Endodermal cell (in vitro differentiated cells): ENCODE results near the gene OBSCN. TPM values are rescaled to one million over a fixed set of nuclear protein-coding genes. Genes with fewer than 3 reads are reported as not detected.

Experiments
- DNase-seq: peaks from one replicate; pipeline ENCODE4 v3.0.0-alpha.2; 2017
- H3K27ac ChIP-seq: 2 replicates; pipeline ENCODE4 v1.5.1; 2013; ENCODE audit warnings: mild to moderate bottlenecking, low read depth, low read length, moderate library complexity
- H3K27me3 ChIP-seq: 2 replicates; pipeline ENCODE4 v1.6.1; 2013; ENCODE audit warnings: mild to moderate bottlenecking, low read length, moderate library complexity; ENCODE audit not compliant: insufficient read depth, control insufficient read depth, poor library complexity, severe bottlenecking
- H3K36me3 ChIP-seq: 2 replicates; pipeline ENCODE4 v1.7.0; 2013; ENCODE audit warnings: mild to moderate bottlenecking, low read length, moderate library complexity; ENCODE audit not compliant: control insufficient read depth, insufficient read depth
- H3K4me1 ChIP-seq: one replicate; pipeline ENCODE4 v1.7.0; 2013; ENCODE audit warnings: low read length; ENCODE audit not compliant: control insufficient read depth, insufficient read depth
- H3K4me3 ChIP-seq: 2 replicates; pipeline ENCODE4 v1.5.1; 2013; ENCODE audit warnings: mild to moderate bottlenecking, low read length, moderate library complexity
- H3K9ac ChIP-seq: 2 replicates; pipeline ENCODE4 v1.6.1; 2013; ENCODE audit warnings: mild to moderate bottlenecking, low read length, moderate library complexity; ENCODE audit not compliant: poor library complexity, severe bottlenecking; ENCODE audit errors: extremely low read depth
- H3K9me3 ChIP-seq: 2 replicates; pipeline ENCODE4 v1.6.1; 2013; ENCODE audit warnings: mild to moderate bottlenecking, low read length, moderate library complexity; ENCODE audit not compliant: control insufficient read depth
- H3K27ac Mint-ChIP-seq: 2 replicates; pipeline ENCODE4 v1.8.0; 2020; ENCODE audit warnings: mixed read lengths
- H3K27me3 Mint-ChIP-seq: 2 replicates; pipeline ENCODE4 v1.8.0; 2021; ENCODE audit warnings: mild to moderate bottlenecking, mixed read lengths; ENCODE audit not compliant: insufficient read depth
- H3K36me3 Mint-ChIP-seq: 2 replicates; pipeline ENCODE4 v1.8.0; 2020; ENCODE audit warnings: low read depth, mixed read lengths
- H3K4me1 Mint-ChIP-seq: 2 replicates; pipeline ENCODE4 v1.8.0; 2020; ENCODE audit warnings: mixed read lengths
- H3K4me3 Mint-ChIP-seq: 2 replicates; pipeline ENCODE4 v1.8.0; 2020; ENCODE audit warnings: mild to moderate bottlenecking, moderate library complexity, mixed read lengths
- H3K9me3 Mint-ChIP-seq: 2 replicates; pipeline ENCODE4 v1.8.0; 2020; ENCODE audit warnings: mild to moderate bottlenecking, mixed read lengths
- CTCF ChIP-seq: fragments of 200-600 bp; sonication (generic); conservative IDR thresholded peaks from 2 replicates; pipeline ENCODE4 v1.5.0; 2021; ENCODE audit warnings: antibody characterized with exemption, mild to moderate bottlenecking
- WGBS, 2 experiments: methylation state at CpG; one replicate each; pipeline versions ENCODE4 v1.1.5 to v1.1.7; 2013; ENCODE audit warnings: missing lambda C conversion rate in 2 of 2, mixed read lengths in 1 of 2; ENCODE audit not compliant: insufficient coverage in 1 of 2, insufficient read length in 1 of 2; 5-methylcytosine and 5-hydroxymethylcytosine counted together
- total RNA-seq, 2 donors: library from RNA; stranded (reverse); fragmentation: NEBNext Ultra II Directional in 1 of 2; extraction: Animal tissue kit (Norgen Biotek cat#: 25700) in 1 of 2; gene quantifications; 2 replicates in 1 of 2; 3 replicates in 1 of 2; pipeline ENCODE4 v1.2.1, GENCODE V29; 2021

OBSCN gene
- total RNA-seq, 2 donors from 2014 or later = 53.7 to 68.9 TPM

- Mint-ChIP-seq H3K27ac (no peak overlapping the region), H3K9me3 (peaks cover 14% of the 10 kb centered on the region), H3K4me1 (no peaks in the 10 kb centered on the region), H3K4me3 (no peak overlapping the region), H3K27me3 (no peaks in the 10 kb centered on the region), H3K36me3 (peaks cover 42% of the 10 kb centered on the region)
- 94 to 96% methylated on average over 16 to 19 of the region's 19 CpGs for WGBS, 2 experiments
- H3K27me3 ChIP-seq = no peaks in the 10 kb centered on the region
- DNase-seq = no peak
- no peak for TF ChIP-seq CTCF
- no peaks in the 10 kb centered on the region for H3K9me3 ChIP-seq
- no peak overlapping the region for H3K9ac ChIP-seq
- no peak overlapping the region for H3K4me3 ChIP-seq
- H3K36me3 ChIP-seq = peaks cover 21% of the 10 kb centered on the region
- no peak overlapping the region for H3K27ac ChIP-seq
- H3K4me1 ChIP-seq = no peaks in the 10 kb centered on the region
These were observed 135.4 kb downstream of the OBSCN start for GRCh38 chr1:228343191-228343661.

DNA sequence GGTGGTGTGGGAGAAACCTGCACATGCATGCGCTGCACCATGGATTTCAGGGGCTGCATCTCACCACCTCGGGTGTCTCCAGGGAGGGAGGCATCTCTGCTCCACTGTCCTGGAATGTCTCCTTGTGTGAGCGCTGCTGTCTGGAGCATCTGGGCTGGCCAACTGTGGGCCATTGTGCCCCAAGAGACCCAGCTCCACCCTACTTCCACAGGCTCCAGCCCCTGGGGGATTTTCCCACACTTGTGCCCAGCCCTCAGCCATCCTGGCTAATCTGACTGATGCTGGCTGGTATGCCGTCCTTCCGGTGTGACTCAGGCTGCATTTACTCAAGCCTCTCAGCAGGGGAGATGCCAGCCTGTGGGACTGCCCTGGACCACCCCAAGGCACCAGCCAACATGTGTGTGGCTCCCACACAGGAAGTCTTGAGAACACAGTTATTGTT lies 136.8 kb downstream of the OBSCN start:
- H3K27me3 Mint-ChIP-seq = no peaks in the 10 kb centered on the region
- no peak overlapping the region for H3K27ac ChIP-seq
- WGBS, 2 experiments = 95 to 100% methylated on average over 3 to 5 of the region's 5 CpGs

DNA sequence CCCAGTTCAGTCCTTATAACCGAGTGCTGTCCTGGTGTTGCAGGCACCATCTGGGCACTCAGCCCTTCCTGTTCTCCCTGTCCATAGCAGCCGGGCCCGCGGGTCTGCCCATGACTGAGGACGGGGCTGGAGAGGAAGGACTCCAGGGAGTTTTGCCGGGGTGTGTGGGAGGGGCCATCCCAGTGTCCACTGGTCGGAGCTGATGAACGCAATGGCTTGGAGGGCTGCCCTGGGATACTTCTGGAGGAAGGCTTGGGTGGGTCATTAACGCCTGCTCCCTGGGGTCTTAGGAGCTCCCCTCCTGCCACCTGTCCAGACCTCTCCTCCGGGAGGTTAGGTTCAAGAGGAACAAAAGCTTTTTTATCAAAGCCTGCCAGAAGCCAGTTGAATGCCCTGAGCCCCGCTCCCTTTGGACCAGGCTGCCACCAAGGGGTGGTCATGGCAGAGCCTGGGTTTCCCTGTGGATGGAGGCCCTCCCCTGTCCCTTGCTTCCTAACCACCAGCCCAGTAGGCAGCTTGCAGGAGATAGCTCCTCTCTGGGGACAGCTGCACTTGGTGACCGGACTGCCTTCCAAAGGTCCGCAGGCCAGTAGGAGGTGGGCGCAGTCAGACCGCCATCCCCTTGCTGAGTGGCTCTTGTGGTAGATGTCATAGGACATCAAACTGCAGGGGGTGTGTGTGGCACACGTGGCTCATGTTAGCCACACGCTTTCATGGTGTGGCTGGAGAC lies 137.5 kb downstream of the OBSCN start:
- Mint-ChIP-seq H3K4me3 (no peak overlapping the region), H3K36me3 (peaks cover 34% of the 10 kb centered on the region), H3K27ac (no peak overlapping the region), H3K27me3 (no peaks in the 10 kb centered on the region), H3K4me1 (no peaks in the 10 kb centered on the region), H3K9me3 (peaks cover 14% of the 10 kb centered on the region)
- Histone ChIP-seq H3K9me3 (no peaks in the 10 kb centered on the region), H3K27ac (no peak overlapping the region), H3K36me3 (peaks cover 13% of the 10 kb centered on the region), H3K4me3 (no peak overlapping the region), H3K4me1 (no peaks in the 10 kb centered on the region), H3K27me3 (no peaks in the 10 kb centered on the region), H3K9ac (no peak overlapping the region)
- no peak for TF ChIP-seq CTCF
- 92 to 94% methylated on average over 13 to 17 of the region's 17 CpGs for WGBS, 2 experiments
- DNase-seq = no peak

More for the DNA sequence above, 136.8 kb downstream of the OBSCN start:
- no peak overlapping the region for H3K4me3 ChIP-seq
- H3K36me3 ChIP-seq = peaks cover 13% of the 10 kb centered on the region
- no peaks in the 10 kb centered on the region for H3K9me3 ChIP-seq
- peak; percentile 33 for DNase-seq
- Mint-ChIP-seq H3K9me3 (peaks cover 14% of the 10 kb centered on the region), H3K27ac (no peak overlapping the region), H3K36me3 (peaks cover 39% of the 10 kb centered on the region), H3K4me3 (no peak overlapping the region), H3K4me1 (no peaks in the 10 kb centered on the region)
- H3K4me1 ChIP-seq = no peaks in the 10 kb centered on the region
- no peak overlapping the region for H3K9ac ChIP-seq
- no peaks in the 10 kb centered on the region for H3K27me3 ChIP-seq
- no peak for TF ChIP-seq CTCF
